Tibial nerve (tissue), 4 donors: ENCODE results near the gene ARRB2. TPM values are rescaled to one million over a fixed set of nuclear protein-coding genes. Genes with fewer than 3 reads are reported as not detected.

Source experiments
- DNase-seq, 2 donors: peaks; one replicate each; pipeline ENCODE4 v3.0.0-alpha.2; 2019; ENCODE audit warnings: low spot score in 2 of 2
- H3K27ac ChIP-seq, 4 donors: fragments of 200-600 bp; sonication (generic) in 3 of 4; one replicate each; pipeline ENCODE4 v1.5.1; 2017 to 2019; ENCODE audit warnings: mild to moderate bottlenecking in 1 of 4
- H3K27me3 ChIP-seq, 2 donors: fragments of 200-600 bp; sonication (generic) in 1 of 2; one replicate each; pipeline versions ENCODE4 v1.5.1 to v1.6.0; 2017 to 2019
- H3K36me3 ChIP-seq, 3 donors: fragments of 200-600 bp; sonication (generic); one replicate each; pipeline ENCODE4 v1.5.1; 2018 to 2019
- H3K4me1 ChIP-seq, 4 donors: fragments of 200-600 bp; sonication (generic) in 3 of 4; one replicate each; pipeline ENCODE4 v1.5.1; 2017 to 2019
- H3K4me3 ChIP-seq, 4 donors: fragments of 200-600 bp; sonication (generic) in 3 of 4; one replicate each; pipeline ENCODE4 v1.5.1; 2017 to 2019; ENCODE audit warnings: mild to moderate bottlenecking in 1 of 4, moderate library complexity in 1 of 4
- H3K9me3 ChIP-seq, 4 donors: fragments of 200-600 bp; sonication (generic) in 3 of 4; one replicate each; pipeline ENCODE4 v1.5.1; 2017 to 2019
- EP300 ChIP-seq, 2 donors: sonication (generic); formaldehyde crosslinking; IDR thresholded peaks; one replicate each; pipeline ENCODE4 v1.6.1; 2017; ENCODE audit warnings: antibody characterized with exemption in 2 of 2, mild to moderate bottlenecking in 1 of 2
- POLR2A ChIP-seq, 2 donors: fragments of 450-650 bp; IDR thresholded peaks; one replicate each; pipeline ENCODE4 v1.6.1; 2017; ENCODE audit warnings: antibody characterized with exemption in 2 of 2, mild to moderate bottlenecking in 2 of 2, moderate library complexity in 2 of 2
- WGBS, 2 donors: methylation state at CpG; one replicate each; pipeline ENCODE4 v1.1.5; 2018; 5-methylcytosine and 5-hydroxymethylcytosine counted together
- total RNA-seq, 4 donors: library from RNA; depleted of rRNA; stranded (reverse); fragments of >200 nt; gene quantifications; one replicate each; pipeline ENCODE4 v1.1.0, GENCODE V29; 2016
- TF ChIP-seq, protein P1 (sequence below), 5 experiments: fragments of 200-600 bp in 3 of 5; fragments of 450-650 bp in 2 of 5; sonication (generic) in 3 of 5; IDR thresholded peaks; one replicate each; pipeline ENCODE4 v1.5.1; 2016 to 2019; ENCODE audit warnings: antibody characterized with exemption in 5 of 5, mild to moderate bottlenecking in 3 of 5, moderate library complexity in 2 of 5

The ARRB2 gene
- total RNA-seq, 4 donors from 2014 or later: 50.2 to 103 (median 57.4) TPM

DNA sequence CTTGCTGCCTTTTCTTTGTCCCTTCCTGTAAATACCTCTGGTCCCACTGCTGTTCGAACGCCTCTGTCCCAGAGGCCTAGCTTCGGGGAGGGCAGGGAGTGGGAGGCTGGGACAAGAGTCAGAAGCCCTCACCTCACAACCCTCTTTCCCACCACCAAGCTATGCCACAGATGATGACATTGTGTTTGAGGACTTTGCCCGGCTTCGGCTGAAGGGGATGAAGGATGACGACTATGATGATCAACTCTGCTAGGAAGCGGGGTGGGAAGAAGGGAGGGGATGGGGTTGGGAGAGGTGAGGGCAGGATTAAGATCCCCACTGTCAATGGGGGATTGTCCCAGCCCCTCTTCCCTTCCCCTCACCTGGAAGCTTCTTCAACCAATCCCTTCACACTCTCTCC is 10.4 kb downstream of the ARRB2 start:
- no peak for TF ChIP-seq POLR2A (IDR thresholded peaks at IDR 0.05)
- TF ChIP-seq, protein P1, sequence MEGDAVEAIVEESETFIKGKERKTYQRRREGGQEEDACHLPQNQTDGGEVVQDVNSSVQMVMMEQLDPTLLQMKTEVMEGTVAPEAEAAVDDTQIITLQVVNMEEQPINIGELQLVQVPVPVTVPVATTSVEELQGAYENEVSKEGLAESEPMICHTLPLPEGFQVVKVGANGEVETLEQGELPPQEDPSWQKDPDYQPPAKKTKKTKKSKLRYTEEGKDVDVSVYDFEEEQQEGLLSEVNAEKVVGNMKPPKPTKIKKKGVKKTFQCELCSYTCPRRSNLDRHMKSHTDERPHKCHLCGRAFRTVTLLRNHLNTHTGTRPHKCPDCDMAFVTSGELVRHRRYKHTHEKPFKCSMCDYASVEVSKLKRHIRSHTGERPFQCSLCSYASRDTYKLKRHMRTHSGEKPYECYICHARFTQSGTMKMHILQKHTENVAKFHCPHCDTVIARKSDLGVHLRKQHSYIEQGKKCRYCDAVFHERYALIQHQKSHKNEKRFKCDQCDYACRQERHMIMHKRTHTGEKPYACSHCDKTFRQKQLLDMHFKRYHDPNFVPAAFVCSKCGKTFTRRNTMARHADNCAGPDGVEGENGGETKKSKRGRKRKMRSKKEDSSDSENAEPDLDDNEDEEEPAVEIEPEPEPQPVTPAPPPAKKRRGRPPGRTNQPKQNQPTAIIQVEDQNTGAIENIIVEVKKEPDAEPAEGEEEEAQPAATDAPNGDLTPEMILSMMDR (IDR thresholded peaks at IDR 0.05): no peak
- Histone ChIP-seq H3K36me3 (peaks cover 0 to 55% (median 10%) of the 10 kb centered on the region in 3 donors), H3K9me3 (no peaks in the 10 kb centered on the region), H3K27me3 (no peaks in the 10 kb centered on the region), H3K27ac (no peak overlapping the region), H3K4me3 (no peak overlapping the region), H3K4me1 (peaks cover 0 to 6% (median 0%) of the 10 kb centered on the region in 4 donors)
- no peak for DNase-seq
- 85 to 86% methylated on average over 7 of the region's 7 CpGs for WGBS, 2 donors

DNA sequence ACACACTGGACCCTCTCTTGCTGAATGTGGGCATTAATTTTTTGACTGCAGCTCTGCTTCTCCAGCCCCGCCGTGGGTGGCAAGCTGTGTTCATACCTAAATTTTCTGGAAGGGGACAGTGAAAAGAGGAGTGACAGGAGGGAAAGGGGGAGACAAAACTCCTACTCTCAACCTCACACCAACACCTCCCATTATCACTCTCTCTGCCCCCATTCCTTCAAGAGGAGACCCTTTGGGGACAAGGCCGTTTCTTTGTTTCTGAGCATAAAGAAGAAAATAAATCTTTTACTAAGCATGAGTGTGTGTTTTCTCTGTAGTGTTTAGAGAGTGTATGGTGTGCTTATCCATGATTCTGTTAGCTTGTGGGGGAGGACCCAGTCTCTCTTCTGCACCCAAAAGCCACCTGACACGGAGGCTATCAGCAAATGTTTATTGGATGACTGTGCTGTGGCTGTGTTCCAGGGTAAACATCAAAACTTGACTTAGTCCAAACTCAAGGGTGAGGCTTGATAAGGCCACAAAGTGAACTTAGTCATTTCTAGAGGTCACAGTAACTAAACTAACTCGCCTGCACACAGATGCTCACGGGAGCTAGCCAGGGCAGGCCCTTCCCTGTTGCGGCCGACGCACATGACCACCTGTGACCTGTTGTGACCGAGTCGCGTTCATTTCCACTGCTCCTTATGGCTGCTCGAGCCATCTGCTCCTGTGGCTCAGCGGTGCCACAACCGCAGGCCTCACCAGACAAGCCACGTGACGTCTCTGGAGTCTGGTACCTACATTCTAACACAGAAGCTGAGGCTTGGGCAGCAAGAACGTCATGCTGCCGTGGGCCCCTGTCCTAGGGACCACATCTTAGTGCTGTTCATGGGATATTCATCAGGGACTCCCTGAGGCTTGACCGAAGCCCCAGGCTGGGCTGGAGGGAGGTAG is 11.0 kb downstream of the ARRB2 start:
- Histone ChIP-seq H3K9me3 (no peaks in the 10 kb centered on the region), H3K27me3 (no peaks in the 10 kb centered on the region), H3K27ac (no peak overlapping the region), H3K4me1 (peaks cover 0 to 6% (median 0%) of the 10 kb centered on the region in 4 donors), H3K36me3 (peaks cover 0 to 48% (median 10%) of the 10 kb centered on the region in 3 donors), H3K4me3 (no peak overlapping the region)
- WGBS, 2 donors: 66 to 70% methylated on average over 20 of the region's 20 CpGs
- TF ChIP-seq, protein P1 (IDR thresholded peaks at IDR 0.05): no peak
- TF ChIP-seq POLR2A (IDR thresholded peaks at IDR 0.05) (no peak), EP300 (IDR thresholded peaks at IDR 0.05) (no peak)
- DNase-seq: no peak

DNA sequence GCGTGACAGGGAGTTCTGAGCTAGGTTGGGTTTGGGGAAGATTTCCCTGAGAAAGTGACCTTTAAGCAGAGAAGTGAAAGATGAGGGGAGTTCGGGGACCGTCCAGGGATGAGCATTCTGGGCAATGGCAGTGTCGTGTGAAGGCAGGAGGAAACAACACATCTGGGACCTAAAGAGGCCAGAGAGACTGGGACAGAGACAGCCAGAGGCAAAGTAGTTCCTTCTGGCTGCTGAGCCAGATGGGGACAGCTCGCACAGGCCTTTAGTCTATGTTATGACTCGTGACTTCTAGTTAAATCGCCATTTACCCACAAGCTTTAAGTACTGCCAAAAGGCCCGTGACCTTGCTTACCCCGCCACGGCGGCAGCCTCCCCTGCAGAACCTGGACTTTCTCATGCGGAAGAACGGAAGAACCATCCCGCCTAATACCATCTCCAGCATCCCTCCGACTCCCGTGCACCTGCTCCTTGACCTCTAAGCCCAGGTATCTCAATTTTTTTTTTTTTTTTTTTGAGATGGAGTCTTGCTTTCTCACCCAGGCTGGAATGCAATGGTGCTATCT is 12.3 kb downstream of the ARRB2 start:
- TF ChIP-seq POLR2A (IDR thresholded peaks at IDR 0.05) (no peak), EP300 (IDR thresholded peaks at IDR 0.05) (no peak)
- TF ChIP-seq, protein P1 (IDR thresholded peaks at IDR 0.05): no peak
- Histone ChIP-seq H3K36me3 (peaks cover 0 to 35% (median 6%) of the 10 kb centered on the region in 3 donors), H3K4me3 (no peak overlapping the region), H3K9me3 (no peaks in the 10 kb centered on the region), H3K27ac (no peak overlapping the region), H3K4me1 (peaks cover 0 to 6% (median 0%) of the 10 kb centered on the region in 4 donors), H3K27me3 (no peaks in the 10 kb centered on the region)
- DNase-seq: no peak
- WGBS, 2 donors: 85 to 88% methylated on average over 16 of the region's 16 CpGs

DNA sequence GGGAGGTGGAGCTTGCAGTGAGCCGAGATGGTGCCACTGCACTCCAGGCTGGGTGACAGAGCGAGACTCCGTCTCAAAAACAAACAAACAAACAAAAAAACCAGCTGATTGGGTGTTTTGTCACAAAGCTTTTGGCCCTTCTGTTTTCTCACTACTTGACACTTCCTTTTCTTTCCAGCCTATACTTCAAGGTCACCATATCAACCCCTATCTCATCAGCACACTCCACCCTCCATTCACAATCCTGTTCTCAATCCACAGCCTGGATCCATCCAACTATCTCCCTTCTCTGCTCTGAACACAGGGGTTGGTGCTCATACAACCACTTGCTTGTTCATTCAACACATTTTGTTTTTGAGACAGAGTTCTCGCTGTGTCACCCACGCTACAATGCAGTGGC is 14.2 kb downstream of the ARRB2 start:
- TF ChIP-seq POLR2A (IDR thresholded peaks at IDR 0.05): no peak
- TF ChIP-seq, protein P1 (IDR thresholded peaks at IDR 0.05): no peak
- no peak for TF ChIP-seq EP300 (IDR thresholded peaks at IDR 0.05)
- WGBS, 2 donors: 79 to 83% methylated on average over 5 of the region's 5 CpGs

More for the DNA sequence above, 14.2 kb downstream of the ARRB2 start:
- no peak overlapping the region for H3K27ac ChIP-seq
- no peak for DNase-seq
- H3K4me3 ChIP-seq: no peak overlapping the region
- peaks cover 0 to 16% (median 4%) of the 10 kb centered on the region in 3 donors for H3K36me3 ChIP-seq
- H3K4me1 ChIP-seq: peaks cover 0 to 6% (median 0%) of the 10 kb centered on the region in 4 donors
- no peaks in the 10 kb centered on the region for H3K9me3 ChIP-seq
- H3K27me3 ChIP-seq: no peaks in the 10 kb centered on the region
